Skeletal muscle tissue (tissue), 4 donors: Measurements from ENCODE around the gene GALNT9. TPM values are rescaled to one million over a fixed set of nuclear protein-coding genes. Genes with fewer than 3 reads are reported as not detected.

Source experiments
- H3K27ac ChIP-seq: one replicate; pipeline ENCODE4 v1.7.0; 2013; ENCODE audit warnings: mild to moderate bottlenecking, low read depth, low read length, inconsistent platforms
- H3K27me3 ChIP-seq, 3 donors: one replicate each; pipeline ENCODE4 v1.7.0; 2013; ENCODE audit warnings: low read length in 3 of 3; ENCODE audit not compliant: control insufficient read depth in 3 of 3, insufficient read depth in 3 of 3
- H3K36me3 ChIP-seq, 3 donors: one replicate each; pipeline ENCODE4 v1.7.0; 2013; ENCODE audit warnings: low read length in 3 of 3; ENCODE audit not compliant: control insufficient read depth in 3 of 3, insufficient read depth in 3 of 3
- H3K4me1 ChIP-seq, 3 donors: one replicate each; pipeline ENCODE4 v1.7.0; 2013; ENCODE audit warnings: low read length in 3 of 3, mild to moderate bottlenecking in 3 of 3; ENCODE audit not compliant: control insufficient read depth in 3 of 3, insufficient read depth in 3 of 3
- H3K4me3 ChIP-seq, 3 donors: one replicate each; pipeline ENCODE4 v1.7.0; 2013; ENCODE audit warnings: low read length in 3 of 3
- H3K9ac ChIP-seq, 3 donors: one replicate each; pipeline ENCODE4 v1.7.0; 2013; ENCODE audit warnings: low read length in 3 of 3, mild to moderate bottlenecking in 3 of 3, moderate library complexity in 2 of 3, low read depth in 1 of 3
- H3K9me3 ChIP-seq, 3 donors: one replicate each; pipeline ENCODE4 v1.7.0; 2013; ENCODE audit warnings: low read length in 3 of 3; ENCODE audit not compliant: control insufficient read depth in 3 of 3
- total RNA-seq: library from RNA; depleted of rRNA; stranded (reverse); fragments of >200 nt; gene quantifications from one replicate; pipeline ENCODE4 v1.2.3, GENCODE V29; 2014
- donor health status: Osteomylitis.

The GALNT9 gene
- total RNA-seq, 1 donor from 2014 or later = 0.52 TPM

- H3K9me3 ChIP-seq = no peaks in the 10 kb centered on the region
- H3K36me3 ChIP-seq = no peaks in the 10 kb centered on the region
- peaks cover 44 to 78% (median 62%) of the 10 kb centered on the region in 3 donors for H3K27me3 ChIP-seq
- H3K27ac ChIP-seq = no peak overlapping the region
- H3K4me1 ChIP-seq = no peaks in the 10 kb centered on the region
- no peak overlapping the region for H3K9ac ChIP-seq
- no peak overlapping the region for H3K4me3 ChIP-seq
These were observed 8.6 kb downstream of the GALNT9 start for GRCh38 chr12:132320767-132321211.

GRCh38 chr12:132319991-132320570 is 9.3 kb downstream of the GALNT9 start:
- H3K4me3 ChIP-seq = no peak overlapping the region
- no peaks in the 10 kb centered on the region for H3K36me3 ChIP-seq
- H3K27ac ChIP-seq = no peak overlapping the region
- peaks cover 44 to 75% (median 62%) of the 10 kb centered on the region in 3 donors for H3K27me3 ChIP-seq
- no peak overlapping the region for H3K9ac ChIP-seq
- H3K4me1 ChIP-seq = no peaks in the 10 kb centered on the region
- no peaks in the 10 kb centered on the region for H3K9me3 ChIP-seq

GRCh38 chr12:132319359-132319950 is 9.9 kb downstream of the GALNT9 start:
- H3K27me3 ChIP-seq = peaks cover 40 to 74% (median 60%) of the 10 kb centered on the region in 3 donors
- H3K9me3 ChIP-seq = no peaks in the 10 kb centered on the region
- no peaks in the 10 kb centered on the region for H3K4me1 ChIP-seq
- H3K9ac ChIP-seq = no peak overlapping the region
- no peak overlapping the region for H3K27ac ChIP-seq
- no peaks in the 10 kb centered on the region for H3K36me3 ChIP-seq
- H3K4me3 ChIP-seq = no peak overlapping the region

GRCh38 chr12:132318618-132319033 is 10.8 kb downstream of the GALNT9 start:
- no peak overlapping the region for H3K9ac ChIP-seq
- no peaks in the 10 kb centered on the region for H3K9me3 ChIP-seq
- no peak overlapping the region for H3K4me3 ChIP-seq
- H3K27ac ChIP-seq = no peak overlapping the region
- H3K27me3 ChIP-seq = peaks cover 37 to 70% (median 62%) of the 10 kb centered on the region in 3 donors
- H3K36me3 ChIP-seq = no peaks in the 10 kb centered on the region
- H3K4me1 ChIP-seq = no peaks in the 10 kb centered on the region

- Histone ChIP-seq H3K27ac (no peak overlapping the region), H3K9ac (no peak overlapping the region), H3K4me1 (no peaks in the 10 kb centered on the region), H3K9me3 (no peaks in the 10 kb centered on the region), H3K36me3 (no peaks in the 10 kb centered on the region), H3K4me3 (no peak overlapping the region), H3K27me3 (peaks cover 32 to 66% (median 58%) of the 10 kb centered on the region in 3 donors)
These were observed 11.3 kb downstream of the GALNT9 start for GRCh38 chr12:132318135-132318534.

- no peaks in the 10 kb centered on the region for H3K36me3 ChIP-seq
- H3K27me3 ChIP-seq = peaks cover 27 to 58% (median 51%) of the 10 kb centered on the region in 3 donors
- H3K4me3 ChIP-seq = no peak overlapping the region
- no peak overlapping the region for H3K9ac ChIP-seq
- H3K9me3 ChIP-seq = peaks cover 0 to under 1% (median 0%) of the 10 kb centered on the region in 3 donors
- no peaks in the 10 kb centered on the region for H3K4me1 ChIP-seq
- no peak overlapping the region for H3K27ac ChIP-seq
These were observed 12.0 kb downstream of the GALNT9 start for GRCh38 chr12:132317233-132317938.

GRCh38 chr12:132316497-132317232 is 12.7 kb downstream of the GALNT9 start:
- Histone ChIP-seq H3K9ac (no peak overlapping the region), H3K4me3 (no peak overlapping the region), H3K9me3 (peaks cover 0 to 5% (median 5%) of the 10 kb centered on the region in 3 donors), H3K27me3 (peaks cover 23 to 53% (median 46%) of the 10 kb centered on the region in 3 donors), H3K4me1 (no peaks in the 10 kb centered on the region), H3K27ac (no peak overlapping the region), H3K36me3 (no peaks in the 10 kb centered on the region)

- no peaks in the 10 kb centered on the region for H3K4me1 ChIP-seq
- no peak overlapping the region for H3K4me3 ChIP-seq
- H3K27me3 ChIP-seq = peaks cover 22 to 46% (median 38%) of the 10 kb centered on the region in 3 donors
- no peak overlapping the region for H3K9ac ChIP-seq
- no peaks in the 10 kb centered on the region for H3K36me3 ChIP-seq
- no peak overlapping the region for H3K27ac ChIP-seq
- peaks cover 3 to 12% (median 12%) of the 10 kb centered on the region in 3 donors for H3K9me3 ChIP-seq
These were observed 13.4 kb downstream of the GALNT9 start for GRCh38 chr12:132315951-132316350.

- Histone ChIP-seq H3K4me1 (no peaks in the 10 kb centered on the region), H3K9ac (no peak overlapping the region), H3K9me3 (peaks cover 3 to 16% (median 14%) of the 10 kb centered on the region in 3 donors), H3K36me3 (no peaks in the 10 kb centered on the region), H3K27me3 (peaks cover 22 to 44% (median 38%) of the 10 kb centered on the region in 3 donors), H3K27ac (no peak overlapping the region), H3K4me3 (no peak overlapping the region)
These were observed 13.9 kb downstream of the GALNT9 start for GRCh38 chr12:132315507-132315906.
